GM19351 (cell line): ENCODE results near the gene HLA-G.
"Not testable (repeated sequence)": the region's sequence is repeated elsewhere in the genome, so short reads cannot be mapped to it uniquely, and the experiment has no call there.

Experiments
- ATAC-seq: cut with Tn5 transposase; IDR thresholded peaks from one replicate; pipeline ENCODE4 v1.9.1; 2021; ENCODE audit warnings: mild to moderate bottlenecking, moderate library complexity; ENCODE audit not compliant: unreplicated experiment

The HLA-G gene

GRCh38 chr6:29827579-29828470, at the start of gene HLA-G:
Gene HLA-G (plus strand): TSS chr6:29827825. CDS start chr6:29827845, 20 bp downstream.
- ATAC-seq, result no peak

DNA sequence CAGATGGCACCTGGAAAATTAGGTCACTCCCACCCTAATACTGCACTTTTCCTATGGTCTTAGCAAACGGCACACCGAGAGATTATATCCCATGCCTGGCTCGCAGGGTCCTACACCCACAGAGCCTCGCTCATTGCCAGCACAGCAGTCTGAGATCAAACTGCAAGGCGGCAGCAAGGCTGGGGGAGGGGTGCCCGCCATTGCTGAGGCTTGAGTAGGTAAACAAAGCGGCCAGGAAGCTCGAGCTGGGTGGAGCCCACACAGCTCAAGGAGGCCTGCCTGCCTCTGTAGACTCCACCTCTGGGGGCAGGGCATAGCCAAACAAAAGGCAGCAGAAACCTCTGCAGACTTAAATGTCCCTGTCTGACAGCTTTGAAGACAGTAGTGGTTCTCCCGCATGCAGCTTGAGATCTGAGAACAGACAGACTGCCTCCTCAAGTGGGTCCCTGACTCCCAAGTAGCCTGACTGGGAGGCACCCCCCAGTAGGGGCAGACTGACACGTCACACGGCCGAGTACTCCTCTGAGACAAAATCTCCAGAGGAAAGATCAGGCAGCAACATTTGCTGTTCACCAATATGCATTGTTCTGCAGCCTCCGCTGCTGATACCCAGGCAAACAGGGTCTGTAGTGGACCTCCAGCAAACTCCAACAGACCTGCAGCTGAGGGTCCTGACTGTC, 47.5 kb upstream of the HLA-G start:
- not testable (repeated sequence) for ATAC-seq

DNA sequence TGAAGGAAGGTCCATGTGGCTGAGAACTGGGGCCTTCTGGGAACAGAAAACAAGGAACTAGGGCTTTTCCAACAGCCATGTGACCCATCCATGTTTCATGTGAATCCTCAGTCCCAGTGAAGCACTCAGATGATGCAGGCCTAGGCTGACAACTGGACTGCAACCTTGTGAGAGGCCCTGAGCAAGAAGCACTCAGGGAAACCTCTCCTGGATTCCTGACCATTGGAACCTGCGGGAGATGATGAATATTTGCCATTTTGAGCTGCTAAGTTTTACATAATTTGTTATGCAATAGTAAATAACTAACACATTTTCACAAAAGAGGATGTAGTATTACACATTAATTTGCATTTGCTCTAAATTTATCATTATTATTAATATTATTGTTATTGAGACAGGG, 38.4 kb upstream of the HLA-G start:
- ATAC-seq, result no peak

- ATAC-seq, result no peak
Observed at GRCh38 chr6:29790626-29791025, 37.0 kb upstream of the HLA-G start.

GRCh38 chr6:29791162-29791561, 36.5 kb upstream of the HLA-G start:
- no peak for ATAC-seq

- no peak for ATAC-seq
Observed at GRCh38 chr6:29791786-29792122, 35.9 kb upstream of the HLA-G start.

GRCh38 chr6:29792123-29793035, 35.2 kb upstream of the HLA-G start:
- no peak for ATAC-seq

DNA sequence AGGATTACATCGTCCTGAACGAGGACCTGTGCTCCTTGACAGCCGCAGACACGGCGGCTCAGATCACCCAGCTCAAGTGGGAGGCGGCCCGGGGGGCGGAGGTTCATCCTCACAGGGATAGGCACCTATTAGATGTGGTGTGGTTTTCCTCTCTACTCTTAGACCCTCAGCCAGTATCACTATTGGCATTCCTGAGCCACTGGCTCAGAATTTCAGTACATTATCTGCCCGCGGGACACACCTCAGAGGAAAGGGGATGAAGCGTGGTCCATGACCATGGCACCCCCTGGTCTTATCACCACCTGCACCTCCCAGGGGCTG, 34.6 kb upstream of the HLA-G start:
- ATAC-seq, result no peak

DNA sequence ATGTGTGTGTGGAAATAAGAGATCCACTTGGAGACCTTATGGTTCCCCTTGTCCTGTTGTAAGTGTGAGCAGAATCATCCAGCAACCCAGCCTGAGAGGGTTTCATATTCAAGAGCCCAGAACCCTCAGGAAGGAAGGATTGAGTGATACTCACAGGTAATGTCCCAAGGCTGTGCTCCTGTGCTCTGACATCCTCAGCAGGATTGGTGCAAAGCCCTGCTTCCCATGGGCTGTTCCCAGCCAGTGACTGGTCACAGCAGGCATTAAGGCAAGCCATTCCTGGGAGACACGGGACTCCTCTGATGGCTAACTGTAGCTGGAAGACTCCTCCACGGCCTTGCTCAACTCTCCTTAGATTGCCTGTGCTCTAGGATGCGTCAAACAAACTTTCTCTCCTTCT, 33.8 kb upstream of the HLA-G start:
- no peak for ATAC-seq

GRCh38 chr6:29796026-29796425, 31.6 kb upstream of the HLA-G start:
- ATAC-seq, result no peak

- ATAC-seq, result no peak
Observed at GRCh38 chr6:29797135-29797534, 30.5 kb upstream of the HLA-G start.

- ATAC-seq, result no peak
Observed at GRCh38 chr6:29797966-29798365, 29.7 kb upstream of the HLA-G start.

- no peak for ATAC-seq
Observed at GRCh38 chr6:29800254-29800653, 27.4 kb upstream of the HLA-G start.

GRCh38 chr6:29806387-29806786, 21.2 kb upstream of the HLA-G start:
- ATAC-seq, result no peak

- ATAC-seq, result no peak
Observed at GRCh38 chr6:29809249-29809648, 18.4 kb upstream of the HLA-G start.

DNA sequence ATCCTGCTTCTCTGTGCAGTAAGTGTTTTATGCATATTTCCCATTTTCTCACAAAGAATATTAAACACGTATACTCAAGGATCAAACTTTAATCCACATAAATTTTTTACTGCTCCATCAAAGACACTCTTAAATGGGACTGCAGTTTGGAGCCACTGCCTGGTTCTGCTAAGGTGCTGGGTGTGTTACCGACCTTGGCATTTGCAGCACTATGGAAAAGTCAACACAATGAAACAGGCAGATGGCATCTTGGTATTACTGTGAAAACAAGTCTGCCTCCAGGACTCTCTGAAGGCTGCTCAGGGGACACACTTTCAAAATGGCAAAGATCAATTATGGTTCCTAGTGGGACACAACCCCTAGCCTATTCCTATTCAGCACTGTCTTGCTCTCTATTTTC, 17.3 kb upstream of the HLA-G start:
- ATAC-seq, result no peak

DNA sequence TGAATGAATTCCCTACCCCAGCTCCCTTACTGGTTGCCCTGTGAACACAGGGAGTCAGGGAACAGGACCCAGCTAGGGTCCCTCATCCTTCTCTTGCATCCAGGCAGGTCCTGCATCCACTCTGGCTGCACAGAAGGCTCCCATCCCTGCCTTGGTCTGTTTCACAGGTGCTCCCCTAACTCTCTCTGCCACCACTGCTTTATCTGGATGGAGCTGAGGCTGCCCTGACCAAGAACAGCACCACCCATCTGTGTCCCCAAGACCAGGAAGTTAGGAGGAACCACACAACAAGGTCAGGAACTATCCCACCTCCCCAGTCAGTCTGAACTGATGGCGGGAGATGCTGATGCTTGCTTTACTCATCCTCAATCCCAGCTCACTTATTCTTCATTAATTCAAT, 16.2 kb upstream of the HLA-G start:
- no peak for ATAC-seq

- no peak for ATAC-seq
Observed at GRCh38 chr6:29813066-29813465, 14.6 kb upstream of the HLA-G start.

DNA sequence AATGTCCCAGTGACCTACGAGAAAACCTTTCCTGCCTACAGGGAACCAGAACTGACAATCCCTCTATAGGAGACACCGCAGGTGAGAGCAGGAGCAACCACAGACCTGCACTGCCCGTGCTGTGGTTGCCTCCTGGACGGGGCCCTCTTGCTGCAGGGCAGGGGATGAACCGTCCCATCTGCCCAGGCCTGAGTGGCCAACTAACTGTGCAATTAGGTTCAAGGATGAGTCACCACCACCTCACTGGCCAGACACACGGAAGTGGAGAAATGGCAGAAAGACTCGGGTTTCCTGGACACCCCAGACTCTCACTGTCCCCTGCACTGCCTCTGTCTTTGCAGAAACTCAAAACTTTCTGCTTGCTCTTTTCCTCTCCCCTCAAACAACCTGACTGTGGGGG, 13.8 kb upstream of the HLA-G start:
- no peak for ATAC-seq

DNA sequence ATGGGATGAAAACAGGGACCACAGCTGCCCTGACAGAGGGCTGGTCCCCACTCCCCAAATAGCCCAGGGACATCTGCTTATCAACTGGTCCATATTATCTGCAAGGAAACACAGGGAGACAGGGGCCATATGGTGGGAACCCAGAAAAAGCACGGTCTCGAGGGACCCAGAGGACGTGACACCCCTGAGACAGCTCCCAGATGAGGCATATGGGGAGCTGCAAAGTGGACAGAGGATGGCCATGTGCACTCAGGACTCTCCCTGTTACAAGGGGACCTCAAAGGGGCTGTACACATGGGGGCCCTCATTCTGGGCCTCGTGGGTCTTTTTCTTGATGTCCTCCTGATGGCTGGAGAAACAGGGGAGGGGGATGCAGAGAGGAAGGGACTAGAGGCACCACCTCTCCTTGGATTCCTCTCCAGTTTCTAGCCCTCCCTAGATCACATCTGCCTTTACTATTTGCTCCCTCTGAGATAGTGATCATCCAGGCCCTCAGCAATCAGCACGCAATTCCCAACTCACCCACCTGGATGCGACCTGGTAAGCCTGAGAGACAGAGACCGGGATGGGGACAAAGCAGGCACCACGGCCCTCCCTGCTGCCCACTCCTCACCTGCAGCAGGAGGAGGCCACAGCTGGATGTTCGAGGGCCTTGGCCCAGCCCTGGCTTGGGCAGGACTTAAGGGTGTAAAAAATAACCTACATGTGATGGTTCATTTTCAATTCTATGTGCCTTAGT, 13.1 kb upstream of the HLA-G start:
- ATAC-seq, result no peak
